HUES48 (cell line): ENCODE measurements around the gene PLS3.
"Not testable (repeated sequence)": the region's sequence is repeated elsewhere in the genome, so short reads cannot be mapped to it uniquely, and the experiment has no call there.

Experiments
- H3K27ac ChIP-seq: one replicate; pipeline ENCODE4 v1.7.0; 2013; ENCODE audit warnings: low read depth, low read length, inconsistent platforms
- H3K27me3 ChIP-seq: 2 replicates; pipeline ENCODE4 v1.6.1; 2013; ENCODE audit warnings: mild to moderate bottlenecking, low read length; ENCODE audit not compliant: control insufficient read depth, insufficient read depth
- H3K36me3 ChIP-seq: 2 replicates; pipeline ENCODE4 v1.6.1; 2013; ENCODE audit warnings: low read length; ENCODE audit not compliant: control insufficient read depth, insufficient read depth
- H3K4me1 ChIP-seq: 2 replicates; pipeline ENCODE4 v1.6.1; 2013; ENCODE audit warnings: mild to moderate bottlenecking, low read length; ENCODE audit not compliant: control insufficient read depth, insufficient read depth
- H3K4me3 ChIP-seq: 2 replicates; pipeline ENCODE4 v1.5.1; 2013; ENCODE audit warnings: mild to moderate bottlenecking, low read depth, low read length
- H3K9ac ChIP-seq: 2 replicates; pipeline ENCODE4 v1.6.1; 2013; ENCODE audit warnings: mild to moderate bottlenecking, low read depth, low read length, moderate library complexity
- H3K9me3 ChIP-seq: 2 replicates; pipeline ENCODE4 v1.6.1; 2013; ENCODE audit warnings: low read length; ENCODE audit not compliant: control insufficient read depth, insufficient read depth

Gene PLS3

DNA sequence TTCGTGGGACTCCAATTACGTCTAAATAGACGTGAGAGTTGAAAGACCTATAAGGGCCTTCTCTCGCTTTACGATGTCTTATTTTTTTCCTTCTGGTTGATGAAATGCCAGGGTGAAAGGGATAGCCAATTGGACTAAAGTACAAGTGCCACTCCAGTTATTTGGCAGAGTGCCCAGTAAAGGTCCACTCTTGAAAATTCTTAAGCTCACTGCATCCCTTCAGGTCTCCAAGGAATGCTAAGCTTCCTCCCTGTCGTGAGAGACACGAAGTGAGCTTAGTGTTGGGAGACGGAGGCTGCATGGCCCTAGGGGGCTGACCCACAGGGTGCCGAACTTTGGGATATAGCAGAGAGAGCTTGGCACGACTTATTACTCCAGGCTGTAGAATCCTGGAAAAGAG lies 19.9 kb upstream of the PLS3 start:
- H3K27ac ChIP-seq, H3K4me3 ChIP-seq, H3K9ac ChIP-seq, H3K36me3 ChIP-seq, H3K27me3 ChIP-seq, H3K4me1 ChIP-seq, H3K9me3 ChIP-seq: not testable (repeated sequence)

- H3K27ac ChIP-seq, result no peak overlapping the region
- no peak overlapping the region for H3K9ac ChIP-seq
- H3K4me3 ChIP-seq, result no peak overlapping the region
- no peaks in the 10 kb centered on the region for H3K9me3 ChIP-seq
- H3K27me3 ChIP-seq, result no peaks in the 10 kb centered on the region
- H3K36me3 ChIP-seq, result no peaks in the 10 kb centered on the region
- H3K4me1 ChIP-seq, result peaks cover 29% of the 10 kb centered on the region
Measured at GRCh38 chrX:115547448-115547847, 13.5 kb upstream of the PLS3 start.

DNA sequence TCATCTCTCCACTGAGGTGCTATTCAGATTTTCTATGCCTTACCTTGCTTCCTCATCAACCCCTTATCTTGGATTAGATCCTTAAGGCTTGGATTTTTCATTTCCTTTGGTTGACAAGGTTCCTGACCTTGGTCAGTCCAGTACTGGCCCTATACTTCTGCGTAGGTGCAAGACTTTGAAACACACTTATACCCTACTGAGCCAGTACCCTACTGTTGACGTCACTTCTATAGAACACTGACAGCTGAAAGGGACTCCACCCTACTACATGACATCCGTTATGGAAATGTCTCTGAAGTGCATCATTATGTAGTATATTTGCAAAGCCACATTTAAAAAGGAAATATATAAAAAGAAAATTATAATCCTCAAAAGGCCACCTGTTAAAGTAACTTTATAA lies 12.0 kb upstream of the PLS3 start:
- no peak overlapping the region for H3K4me3 ChIP-seq
- no peak overlapping the region for H3K9ac ChIP-seq
- no peaks in the 10 kb centered on the region for H3K27me3 ChIP-seq
- H3K27ac ChIP-seq, result no peak overlapping the region
- peaks cover 29% of the 10 kb centered on the region for H3K4me1 ChIP-seq
- H3K9me3 ChIP-seq, result no peaks in the 10 kb centered on the region
- no peaks in the 10 kb centered on the region for H3K36me3 ChIP-seq

DNA sequence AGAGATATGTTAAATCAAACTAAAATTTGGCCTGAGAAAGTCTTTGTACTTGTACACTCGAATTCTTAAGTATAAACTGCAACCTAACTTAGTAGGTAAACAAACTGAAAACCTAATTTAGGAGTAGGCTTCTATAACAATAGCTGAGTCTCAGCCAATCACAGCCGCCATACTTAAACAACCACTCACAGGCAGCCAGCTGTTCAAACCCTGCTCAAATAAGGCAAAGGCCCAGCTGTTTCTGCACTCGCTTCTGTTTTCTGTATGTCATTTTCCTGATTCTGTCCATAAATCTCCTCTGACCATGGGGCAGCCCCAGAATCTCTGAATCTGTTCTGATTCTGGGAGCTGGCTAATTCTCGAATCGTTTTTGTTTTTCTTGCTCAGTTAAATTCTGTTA lies 7.8 kb upstream of the PLS3 start:
- Histone ChIP-seq H3K27me3 (no peaks in the 10 kb centered on the region), H3K9me3 (no peaks in the 10 kb centered on the region), H3K27ac (no peak overlapping the region), H3K36me3 (no peaks in the 10 kb centered on the region), H3K4me3 (no peak overlapping the region), H3K9ac (no peak overlapping the region), H3K4me1 (peaks cover 17% of the 10 kb centered on the region)

DNA sequence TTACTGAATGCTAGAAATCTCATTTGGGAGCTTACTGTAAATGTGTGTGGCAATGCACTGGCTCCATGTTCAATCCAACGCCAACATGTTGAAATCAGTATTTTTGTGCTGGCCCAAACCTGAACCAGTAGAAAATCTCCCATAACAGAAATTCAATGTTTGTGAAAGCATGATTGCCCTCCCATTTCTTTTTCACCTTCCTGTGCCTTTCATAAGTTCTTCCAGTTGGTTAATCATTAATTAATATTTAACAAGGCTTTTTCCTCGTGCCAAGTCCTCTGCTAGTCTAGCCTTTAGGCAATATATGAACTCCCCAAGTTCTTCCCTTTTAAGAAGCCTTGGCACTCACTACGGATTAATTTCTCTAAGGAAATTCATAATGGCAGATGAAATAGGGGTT lies 1.3 kb upstream of the PLS3 start:
- Histone ChIP-seq H3K9me3 (no peaks in the 10 kb centered on the region), H3K9ac (no peak overlapping the region), H3K4me3 (no peak overlapping the region), H3K4me1 (peaks cover 33% of the 10 kb centered on the region), H3K27ac (no peak overlapping the region), H3K36me3 (peaks cover 10% of the 10 kb centered on the region), H3K27me3 (no peaks in the 10 kb centered on the region)

GRCh38 chrX:115560211-115560977 lies 580 bp upstream of the PLS3 start:
- no peaks in the 10 kb centered on the region for H3K27me3 ChIP-seq
- H3K9me3 ChIP-seq, result no peaks in the 10 kb centered on the region
- H3K4me3 ChIP-seq, result peak overlapping the region; percentile 99

GRCh38 chrX:115561605-115562479 lies 868 bp downstream of the PLS3 start:
- peaks cover 29% of the 10 kb centered on the region for H3K4me1 ChIP-seq
- H3K27ac ChIP-seq, result peak overlapping the region; percentile 81
- 0 out of 2 replicates have a peak, but pooled peaks cover 2% of the 10 kb centered on the region for H3K27me3 ChIP-seq
- no peaks in the 10 kb centered on the region for H3K9me3 ChIP-seq
- peak overlapping the region; percentile 99 for H3K4me3 ChIP-seq
- peak overlapping the region; percentile 91 for H3K9ac ChIP-seq
- peaks cover 16% of the 10 kb centered on the region for H3K36me3 ChIP-seq

More at GRCh38 chrX:115560211-115560977, 580 bp upstream of the PLS3 start:
- H3K36me3 ChIP-seq, result peaks cover 11% of the 10 kb centered on the region
- H3K9ac ChIP-seq, result no peak overlapping the region
- peaks cover 36% of the 10 kb centered on the region for H3K4me1 ChIP-seq
- H3K27ac ChIP-seq, result peak overlapping the region; percentile 81

- peak overlapping the region; percentile 99 for H3K4me3 ChIP-seq
- H3K36me3 ChIP-seq, result peaks cover 16% of the 10 kb centered on the region
- H3K27ac ChIP-seq, result peak overlapping the region; percentile 81
- peaks cover 29% of the 10 kb centered on the region for H3K4me1 ChIP-seq
- H3K9me3 ChIP-seq, result no peaks in the 10 kb centered on the region
- 0 out of 2 replicates have a peak, but pooled peaks cover 2% of the 10 kb centered on the region for H3K27me3 ChIP-seq
- peak overlapping the region; percentile 91 for H3K9ac ChIP-seq
Measured at GRCh38 chrX:115562480-115562847, 1.5 kb downstream of the PLS3 start.

- H3K9me3 ChIP-seq, result no peaks in the 10 kb centered on the region
- H3K27ac ChIP-seq, result no peak overlapping the region
- H3K9ac ChIP-seq, result no peak overlapping the region
- H3K36me3 ChIP-seq, result peaks cover 27% of the 10 kb centered on the region
- H3K4me1 ChIP-seq, result peaks cover 29% of the 10 kb centered on the region
- H3K4me3 ChIP-seq, result peak overlapping the region; percentile 99
- H3K27me3 ChIP-seq, result 0 out of 2 replicates have a peak, but pooled peaks cover 2% of the 10 kb centered on the region
Measured at GRCh38 chrX:115563633-115564162, 2.7 kb downstream of the PLS3 start.

- Histone ChIP-seq H3K36me3 (peaks cover 27% of the 10 kb centered on the region), H3K27ac (no peak overlapping the region), H3K4me3 (peak overlapping the region; percentile 99), H3K4me1 (peaks cover 29% of the 10 kb centered on the region), H3K27me3 (0 out of 2 replicates have a peak, but pooled peaks cover 2% of the 10 kb centered on the region), H3K9me3 (no peaks in the 10 kb centered on the region), H3K9ac (no peak overlapping the region)
Measured at GRCh38 chrX:115564243-115564642, 3.3 kb downstream of the PLS3 start.

DNA sequence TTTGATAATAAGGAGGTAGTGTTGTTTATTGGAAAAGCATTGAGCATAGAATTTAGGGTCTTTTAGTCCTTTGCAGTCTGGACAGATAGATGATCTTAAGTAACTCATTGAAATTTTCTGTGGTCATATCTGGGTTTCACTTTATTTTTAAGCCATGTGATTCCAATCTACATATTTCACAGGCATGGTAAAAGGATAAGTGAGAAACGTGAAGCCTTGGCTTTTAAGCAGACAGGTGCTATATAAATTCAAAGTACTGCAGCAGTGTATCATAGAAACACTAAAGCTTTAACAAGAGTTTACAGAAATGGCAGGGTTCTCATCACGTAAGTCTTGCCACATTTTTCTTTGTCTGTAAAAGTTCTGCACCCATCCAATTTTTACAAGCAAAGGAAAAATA lies 4.9 kb downstream of the PLS3 start:
- Histone ChIP-seq H3K4me1 (peaks cover 22% of the 10 kb centered on the region), H3K9me3 (no peaks in the 10 kb centered on the region), H3K9ac (no peak overlapping the region), H3K27ac (no peak overlapping the region), H3K36me3 (peaks cover 30% of the 10 kb centered on the region), H3K4me3 (no peak overlapping the region), H3K27me3 (0 out of 2 replicates have a peak, but pooled peaks cover 2% of the 10 kb centered on the region)
